ENCODE measurements around the gene TRIM45.

Gene TRIM45

GRCh38 chr1:117098287-117098890 lies 23.2 kb downstream of the TRIM45 start:
- DNase-seq (ENCODE audit: low read depth): no peak

GRCh38 chr1:117097443-117097842 lies 24.1 kb downstream of the TRIM45 start:
- no peak for DNase-seq (ENCODE audit: low read depth)

GRCh38 chr1:117096951-117097408 lies 24.6 kb downstream of the TRIM45 start:
- no peak for DNase-seq (ENCODE audit: low read depth)

- DNase-seq (ENCODE audit: low read depth): no peak
These were observed 26.5 kb downstream of the TRIM45 start for GRCh38 chr1:117094841-117095604.

GRCh38 chr1:117093870-117094621 lies 27.5 kb downstream of the TRIM45 start:
- DNase-seq (ENCODE audit: low read depth): no peak

GRCh38 chr1:117093091-117093534 lies 28.4 kb downstream of the TRIM45 start:
- DNase-seq (ENCODE audit: low read depth): no peak

GRCh38 chr1:117092594-117092993 lies 29.0 kb downstream of the TRIM45 start:
- no peak for DNase-seq (ENCODE audit: low read depth)

- no peak for DNase-seq (ENCODE audit: low read depth)
These were observed 31.6 kb downstream of the TRIM45 start for GRCh38 chr1:117089996-117090395.

GRCh38 chr1:117087686-117088085 lies 33.9 kb downstream of the TRIM45 start:
- DNase-seq (ENCODE audit: low read depth): no peak

- DNase-seq (ENCODE audit: low read depth): no peak
These were observed 37.3 kb downstream of the TRIM45 start for GRCh38 chr1:117084231-117084630.

- DNase-seq (ENCODE audit: low read depth): no peak
These were observed 41.8 kb downstream of the TRIM45 start for GRCh38 chr1:117079737-117080136.

GRCh38 chr1:117077267-117077666 lies 44.3 kb downstream of the TRIM45 start:
- no peak for DNase-seq (ENCODE audit: low read depth)

GRCh38 chr1:117076648-117077047 lies 44.9 kb downstream of the TRIM45 start:
- DNase-seq (ENCODE audit: low read depth): no peak

- DNase-seq (ENCODE audit: low read depth): no peak
These were observed 51.4 kb downstream of the TRIM45 start for GRCh38 chr1:117070124-117070523.

GRCh38 chr1:117069220-117069844 lies 52.2 kb downstream of the TRIM45 start:
- DNase-seq (ENCODE audit: low read depth): no peak

- no peak for DNase-seq (ENCODE audit: low read depth)
These were observed 53.0 kb downstream of the TRIM45 start for GRCh38 chr1:117068580-117068979.

- no peak for DNase-seq (ENCODE audit: low read depth)
These were observed 53.8 kb downstream of the TRIM45 start for GRCh38 chr1:117067533-117068370.

GRCh38 chr1:117066367-117066766 lies 55.2 kb downstream of the TRIM45 start:
- no peak for DNase-seq (ENCODE audit: low read depth)

GRCh38 chr1:117061986-117062415 lies 59.5 kb downstream of the TRIM45 start:
- no peak for DNase-seq (ENCODE audit: low read depth)
